K562 (cell line): ENCODE data around the gene CCDC141. TPM values are rescaled to one million over a fixed set of nuclear protein-coding genes. Genes with fewer than 3 reads are reported as not detected.

Experiments
- ILK ChIP-seq: fragments of 450-650 bp; IDR thresholded peaks from 2 replicates; pipeline ENCODE4 v1.6.1; 2016; ENCODE audit warnings: missing genetic modification characterization, low read depth, mild to moderate bottlenecking, missing compliant biosample characterization, moderate library complexity, borderline replicate concordance
- LCOR ChIP-seq: sonication (generic); formaldehyde crosslinking; IDR thresholded peaks from 2 replicates; pipeline ENCODE4 v1.8.0; 2022; ENCODE audit warnings: mild to moderate bottlenecking, missing genetic modification reagents
- MAFK ChIP-seq: IDR thresholded peaks from 2 replicates; pipeline ENCODE4 v1.6.1; 2011; ENCODE audit warnings: low read length, improper control_type of control experiment
- OTX1 ChIP-seq: fragments of 450-650 bp; formaldehyde crosslinking; IDR thresholded peaks from 2 replicates; pipeline ENCODE4 v1.4.0; 2022; ENCODE audit warnings: mild to moderate bottlenecking
- POLR2H ChIP-seq: IDR thresholded peaks from 2 replicates; pipeline ENCODE4 v1.6.1; 2016; ENCODE audit warnings: missing genetic modification characterization, low read depth, mild to moderate bottlenecking, control low read depth, missing compliant biosample characterization, moderate library complexity
- SMAD3 ChIP-seq: fragments of 450-650 bp; formaldehyde crosslinking; conservative IDR thresholded peaks from 2 replicates; pipeline ENCODE4 v1.4.0; 2020; ENCODE audit warnings: mild to moderate bottlenecking
- SMARCA5 ChIP-seq: fragments of 450-650 bp; IDR thresholded peaks from 2 replicates; pipeline ENCODE4 v1.6.1; 2016
- ZKSCAN8 ChIP-seq: fragments of 200-800 bp; sonication (Bioruptor generic); IDR thresholded peaks from 2 replicates; pipeline ENCODE4 v1.6.1; 2016; ENCODE audit warnings: missing genetic modification characterization, missing compliant biosample characterization
- ZNF551 ChIP-seq: fragments of 250-450 bp; sonication (Bioruptor Pico); IDR thresholded peaks from 2 replicates; pipeline ENCODE4 v1.5.0; 2021; ENCODE audit warnings: mild to moderate bottlenecking, moderate library complexity
- ZNF764 ChIP-seq: fragments of 250-450 bp; sonication (Bioruptor Pico); IDR thresholded peaks from 2 replicates; pipeline ENCODE4 v1.4.0; 2020; ENCODE audit warnings: low read depth, mild to moderate bottlenecking, moderate library complexity
- polyA plus RNA-seq, 8 experiments: library from polyadenylated mRNA; depleted of rRNA in 4 of 8; stranded (reverse) in 5 of 8; unstranded in 3 of 8; fragments of >200 nt; fragmentation: Nextera tagmentation in 2 of 8; fragmentation: Illumina TruSeq in 1 of 8; extraction: Ambion mirVana in 2 of 8; extraction: Trizol in 1 of 8; gene quantifications; 2 replicates each; pipeline versions ENCODE4 v1.2.1 to v1.2.3, GENCODE V29; 2011 to 2014; ENCODE audit warnings: inconsistent platforms in 1 of 8, missing spikeins in 1 of 8
- total RNA-seq, 7 experiments: library from RNA; depleted of rRNA in 6 of 7; stranded (reverse); fragments of >200 nt in 6 of 7; fragmentation: Illumina TruSeq in 2 of 7; extraction: Trizol in 2 of 7; gene quantifications; 2 replicates each; pipeline versions ENCODE4 v1.2.1 to v1.2.3, GENCODE V29; 2011 to 2021; ENCODE audit warnings: low replicate concordance in 1 of 7
- TF ChIP-seq, protein P1 (sequence below): sonication (generic); formaldehyde crosslinking; IDR thresholded peaks from 2 replicates; pipeline ENCODE4 v1.8.0; 2023; ENCODE audit warnings: missing genetic modification reagents, mild to moderate bottlenecking, borderline replicate concordance
- TF ChIP-seq, protein P2 (sequence below): fragments of 450-650 bp; formaldehyde crosslinking; IDR thresholded peaks from 2 replicates; pipeline ENCODE4 v1.4.0; 2020; ENCODE audit warnings: mild to moderate bottlenecking, mixed read lengths
- TF ChIP-seq, protein P3 (sequence below), 2 experiments: fragments of 150-350 bp in 1 of 2; IDR thresholded peaks; 2 replicates each; pipeline ENCODE4 v1.6.1; 2012 to 2016; ENCODE audit warnings: low read depth in 2 of 2, low read length in 2 of 2, mild to moderate bottlenecking in 1 of 2, moderate library complexity in 1 of 2

The CCDC141 gene
- total and polyA plus RNA-seq, 9 of the 15 experiments (the other 6 are each of a cell fraction or from before 2014, with no cell fraction given), result 0.09 TPM; not detected in 8

DNA sequence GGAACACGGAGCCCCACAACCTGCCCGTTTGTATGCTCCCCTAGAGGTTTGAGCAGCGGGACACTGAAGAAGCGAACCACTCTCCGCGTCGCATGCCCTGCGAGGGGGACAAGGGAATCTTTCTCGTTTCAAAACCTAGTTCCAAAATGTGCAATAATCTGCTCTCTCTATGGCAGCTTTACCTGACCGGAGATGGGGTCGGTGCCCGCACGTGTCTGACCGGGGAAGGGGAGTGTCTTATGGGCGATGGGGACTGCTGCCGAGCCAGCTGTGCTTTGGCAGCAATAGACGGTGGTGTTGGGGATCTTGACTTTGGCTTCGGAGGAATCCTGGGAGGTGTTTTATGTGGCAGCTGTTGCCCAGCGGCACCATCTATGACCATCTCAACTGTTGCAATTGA lies 250.6 kb downstream of the CCDC141 start (continued):
- TF ChIP-seq, protein P1, sequence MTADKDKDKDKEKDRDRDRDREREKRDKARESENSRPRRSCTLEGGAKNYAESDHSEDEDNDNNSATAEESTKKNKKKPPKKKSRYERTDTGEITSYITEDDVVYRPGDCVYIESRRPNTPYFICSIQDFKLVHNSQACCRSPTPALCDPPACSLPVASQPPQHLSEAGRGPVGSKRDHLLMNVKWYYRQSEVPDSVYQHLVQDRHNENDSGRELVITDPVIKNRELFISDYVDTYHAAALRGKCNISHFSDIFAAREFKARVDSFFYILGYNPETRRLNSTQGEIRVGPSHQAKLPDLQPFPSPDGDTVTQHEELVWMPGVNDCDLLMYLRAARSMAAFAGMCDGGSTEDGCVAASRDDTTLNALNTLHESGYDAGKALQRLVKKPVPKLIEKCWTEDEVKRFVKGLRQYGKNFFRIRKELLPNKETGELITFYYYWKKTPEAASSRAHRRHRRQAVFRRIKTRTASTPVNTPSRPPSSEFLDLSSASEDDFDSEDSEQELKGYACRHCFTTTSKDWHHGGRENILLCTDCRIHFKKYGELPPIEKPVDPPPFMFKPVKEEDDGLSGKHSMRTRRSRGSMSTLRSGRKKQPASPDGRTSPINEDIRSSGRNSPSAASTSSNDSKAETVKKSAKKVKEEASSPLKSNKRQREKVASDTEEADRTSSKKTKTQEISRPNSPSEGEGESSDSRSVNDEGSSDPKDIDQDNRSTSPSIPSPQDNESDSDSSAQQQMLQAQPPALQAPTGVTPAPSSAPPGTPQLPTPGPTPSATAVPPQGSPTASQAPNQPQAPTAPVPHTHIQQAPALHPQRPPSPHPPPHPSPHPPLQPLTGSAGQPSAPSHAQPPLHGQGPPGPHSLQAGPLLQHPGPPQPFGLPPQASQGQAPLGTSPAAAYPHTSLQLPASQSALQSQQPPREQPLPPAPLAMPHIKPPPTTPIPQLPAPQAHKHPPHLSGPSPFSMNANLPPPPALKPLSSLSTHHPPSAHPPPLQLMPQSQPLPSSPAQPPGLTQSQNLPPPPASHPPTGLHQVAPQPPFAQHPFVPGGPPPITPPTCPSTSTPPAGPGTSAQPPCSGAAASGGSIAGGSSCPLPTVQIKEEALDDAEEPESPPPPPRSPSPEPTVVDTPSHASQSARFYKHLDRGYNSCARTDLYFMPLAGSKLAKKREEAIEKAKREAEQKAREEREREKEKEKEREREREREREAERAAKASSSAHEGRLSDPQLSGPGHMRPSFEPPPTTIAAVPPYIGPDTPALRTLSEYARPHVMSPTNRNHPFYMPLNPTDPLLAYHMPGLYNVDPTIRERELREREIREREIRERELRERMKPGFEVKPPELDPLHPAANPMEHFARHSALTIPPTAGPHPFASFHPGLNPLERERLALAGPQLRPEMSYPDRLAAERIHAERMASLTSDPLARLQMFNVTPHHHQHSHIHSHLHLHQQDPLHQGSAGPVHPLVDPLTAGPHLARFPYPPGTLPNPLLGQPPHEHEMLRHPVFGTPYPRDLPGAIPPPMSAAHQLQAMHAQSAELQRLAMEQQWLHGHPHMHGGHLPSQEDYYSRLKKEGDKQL (CRISPR knock-in tag), result no peak
- TF ChIP-seq SMAD3 (CRISPR knock-in tag) (no peak), ZKSCAN8 (no peak), ILK (no peak), MAFK (no peak), ZNF551 (CRISPR knock-in tag) (no peak), ZNF764 (CRISPR knock-in tag) (no peak), SMARCA5 (no peak), POLR2H (tag) (no peak), LCOR (CRISPR knock-in tag) (no peak), OTX1 (CRISPR knock-in tag) (no peak)
- TF ChIP-seq, protein P2, sequence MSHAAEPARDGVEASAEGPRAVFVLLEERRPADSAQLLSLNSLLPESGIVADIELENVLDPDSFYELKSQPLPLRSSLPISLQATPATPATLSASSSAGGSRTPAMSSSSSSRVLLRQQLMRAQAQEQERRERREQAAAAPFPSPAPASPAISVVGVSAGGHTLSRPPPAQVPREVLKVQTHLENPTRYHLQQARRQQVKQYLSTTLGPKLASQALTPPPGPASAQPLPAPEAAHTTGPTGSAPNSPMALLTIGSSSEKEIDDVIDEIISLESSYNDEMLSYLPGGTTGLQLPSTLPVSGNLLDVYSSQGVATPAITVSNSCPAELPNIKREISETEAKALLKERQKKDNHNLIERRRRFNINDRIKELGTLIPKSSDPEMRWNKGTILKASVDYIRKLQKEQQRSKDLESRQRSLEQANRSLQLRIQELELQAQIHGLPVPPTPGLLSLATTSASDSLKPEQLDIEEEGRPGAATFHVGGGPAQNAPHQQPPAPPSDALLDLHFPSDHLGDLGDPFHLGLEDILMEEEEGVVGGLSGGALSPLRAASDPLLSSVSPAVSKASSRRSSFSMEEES, result no peak
- TF ChIP-seq, protein P3, sequence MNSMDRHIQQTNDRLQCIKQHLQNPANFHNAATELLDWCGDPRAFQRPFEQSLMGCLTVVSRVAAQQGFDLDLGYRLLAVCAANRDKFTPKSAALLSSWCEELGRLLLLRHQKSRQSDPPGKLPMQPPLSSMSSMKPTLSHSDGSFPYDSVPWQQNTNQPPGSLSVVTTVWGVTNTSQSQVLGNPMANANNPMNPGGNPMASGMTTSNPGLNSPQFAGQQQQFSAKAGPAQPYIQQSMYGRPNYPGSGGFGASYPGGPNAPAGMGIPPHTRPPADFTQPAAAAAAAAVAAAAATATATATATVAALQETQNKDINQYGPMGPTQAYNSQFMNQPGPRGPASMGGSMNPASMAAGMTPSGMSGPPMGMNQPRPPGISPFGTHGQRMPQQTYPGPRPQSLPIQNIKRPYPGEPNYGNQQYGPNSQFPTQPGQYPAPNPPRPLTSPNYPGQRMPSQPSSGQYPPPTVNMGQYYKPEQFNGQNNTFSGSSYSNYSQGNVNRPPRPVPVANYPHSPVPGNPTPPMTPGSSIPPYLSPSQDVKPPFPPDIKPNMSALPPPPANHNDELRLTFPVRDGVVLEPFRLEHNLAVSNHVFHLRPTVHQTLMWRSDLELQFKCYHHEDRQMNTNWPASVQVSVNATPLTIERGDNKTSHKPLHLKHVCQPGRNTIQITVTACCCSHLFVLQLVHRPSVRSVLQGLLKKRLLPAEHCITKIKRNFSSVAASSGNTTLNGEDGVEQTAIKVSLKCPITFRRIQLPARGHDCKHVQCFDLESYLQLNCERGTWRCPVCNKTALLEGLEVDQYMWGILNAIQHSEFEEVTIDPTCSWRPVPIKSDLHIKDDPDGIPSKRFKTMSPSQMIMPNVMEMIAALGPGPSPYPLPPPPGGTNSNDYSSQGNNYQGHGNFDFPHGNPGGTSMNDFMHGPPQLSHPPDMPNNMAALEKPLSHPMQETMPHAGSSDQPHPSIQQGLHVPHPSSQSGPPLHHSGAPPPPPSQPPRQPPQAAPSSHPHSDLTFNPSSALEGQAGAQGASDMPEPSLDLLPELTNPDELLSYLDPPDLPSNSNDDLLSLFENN (IDR thresholded peaks at IDR 0.05; ENCODE audit: low read depth in 2 of 2, low read length in 2 of 2), result no peak
- TF ChIP-seq, all 486 proteins: peak for 0
